AML-193 (cell line): ENCODE measurements around the gene MRPL24.
"Not testable (repeated sequence)": the region's sequence is repeated elsewhere in the genome, so short reads cannot be mapped to it uniquely, and the experiment has no call there.

Experiments
- DNase-seq, 2 experiments: peaks; one replicate each; lab custom pipeline; 2025; lab: John Stamatoyannopoulos, UW

Gene MRPL24

DNA sequence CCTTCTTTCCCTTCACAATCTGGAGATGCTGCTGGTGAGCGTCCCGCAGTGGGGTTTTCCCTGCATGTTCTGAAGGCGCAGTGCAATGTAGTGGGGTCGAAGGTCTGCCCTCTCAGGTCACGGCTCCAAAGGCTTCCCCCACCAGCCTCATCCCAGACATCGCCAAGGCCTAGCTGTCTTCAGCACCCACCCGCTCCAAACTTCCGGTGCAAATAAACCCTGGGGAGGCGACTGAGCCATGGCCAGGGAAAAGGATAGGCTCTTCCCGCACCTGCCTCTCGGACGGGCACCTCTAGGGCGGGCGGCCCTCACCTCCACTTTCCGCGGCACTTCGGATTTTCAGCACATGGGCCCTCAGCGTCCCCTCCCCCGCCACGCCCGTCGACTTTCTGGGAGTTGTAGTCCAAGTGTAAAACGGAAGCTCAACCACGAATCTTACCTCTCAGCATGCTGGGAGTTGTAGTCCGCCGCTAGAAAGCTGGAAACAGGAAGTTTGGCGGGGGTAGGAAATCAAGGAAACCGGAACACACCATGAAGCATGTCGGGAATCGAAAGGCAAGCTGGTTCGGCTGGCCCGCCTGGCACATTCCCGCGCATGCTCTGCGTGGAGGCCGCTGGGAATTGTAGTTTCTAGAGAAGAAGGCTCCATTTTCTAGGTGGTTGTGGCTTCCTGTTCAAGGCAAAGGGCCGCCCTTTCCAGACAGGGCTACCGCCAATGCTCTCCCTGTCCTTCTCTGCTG lies at the start of gene MRPL24:
TSS of gene MRPL24 (minus strand) at position 348 of the 740 bp plus-strand sequence. CDS start 2,384 bp downstream, outside the sequence.
- DNase-seq, result peak; percentile 99

DNA sequence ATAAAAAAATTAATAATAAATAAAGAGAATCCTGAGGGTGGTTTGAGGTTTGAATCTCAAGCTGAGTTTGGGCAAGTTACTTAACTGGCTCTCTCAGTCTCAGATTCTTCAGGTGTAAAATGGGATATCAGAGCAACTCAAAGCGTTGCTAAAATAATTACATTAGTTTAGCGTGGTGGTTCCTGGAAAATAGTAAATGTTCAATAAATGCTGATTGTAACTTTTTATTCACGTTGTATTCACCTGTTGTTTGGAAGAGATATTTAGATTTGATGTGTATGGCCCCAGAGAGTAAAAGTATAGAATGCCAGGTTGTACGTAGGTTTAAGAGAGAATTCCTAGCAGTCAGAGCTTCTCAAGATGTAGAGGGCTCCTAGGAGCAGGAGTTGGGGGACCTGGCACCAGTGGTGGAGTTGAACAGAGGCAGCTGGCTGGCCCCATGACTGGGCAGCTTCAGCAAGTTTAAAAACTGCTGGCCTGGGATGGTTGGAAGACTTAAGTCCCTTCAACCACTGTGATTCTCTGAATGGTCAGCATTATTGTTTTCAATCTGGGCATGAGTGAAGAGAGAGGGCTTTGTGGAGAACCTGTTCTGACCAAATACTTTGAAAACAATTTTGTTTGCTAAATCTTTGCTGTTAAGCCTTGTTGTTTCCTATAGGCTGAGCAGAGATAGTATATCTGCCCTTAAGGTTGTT lies 48.9 kb upstream of the MRPL24 start:
- no peak for DNase-seq

DNA sequence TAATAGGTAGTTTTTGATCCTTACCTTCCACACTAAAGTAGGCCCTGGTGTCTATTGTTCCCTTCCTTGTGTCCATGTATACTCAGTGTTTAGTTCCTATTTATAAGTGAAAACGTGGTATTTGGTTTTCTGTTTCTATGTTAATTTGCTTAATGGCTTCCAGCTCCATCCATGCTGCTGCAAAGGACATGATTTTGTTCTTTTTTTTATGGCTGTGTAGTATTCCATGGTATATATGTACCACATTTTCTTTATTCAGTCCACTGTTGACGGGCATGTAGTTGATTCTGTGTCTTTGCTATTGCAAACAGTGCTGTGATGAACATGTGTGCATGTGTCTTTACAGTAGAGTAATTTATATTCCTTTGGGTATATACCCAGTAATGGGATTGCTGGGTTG lies 47.2 kb upstream of the MRPL24 start:
- DNase-seq, result no peak

DNA sequence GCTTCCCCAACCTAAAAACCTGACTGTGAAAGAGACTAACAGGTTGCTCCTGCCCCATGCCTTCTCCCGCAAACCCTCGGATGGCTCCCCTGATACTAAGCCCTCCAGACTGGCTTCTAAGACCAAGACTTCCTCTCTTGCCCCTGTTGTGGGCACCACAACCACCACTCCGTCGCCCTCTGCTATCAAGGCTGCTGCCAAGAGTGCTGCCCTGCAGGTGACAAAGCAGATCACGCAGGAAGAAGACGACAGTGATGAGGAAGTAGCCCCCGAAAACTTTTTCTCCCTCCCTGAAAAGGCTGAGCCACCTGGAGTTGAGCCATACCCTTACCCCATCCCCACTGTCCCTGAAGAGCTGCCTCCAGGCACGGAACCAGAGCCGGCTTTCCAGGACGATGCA lies 45.8 kb upstream of the MRPL24 start:
- no peak for DNase-seq

DNA sequence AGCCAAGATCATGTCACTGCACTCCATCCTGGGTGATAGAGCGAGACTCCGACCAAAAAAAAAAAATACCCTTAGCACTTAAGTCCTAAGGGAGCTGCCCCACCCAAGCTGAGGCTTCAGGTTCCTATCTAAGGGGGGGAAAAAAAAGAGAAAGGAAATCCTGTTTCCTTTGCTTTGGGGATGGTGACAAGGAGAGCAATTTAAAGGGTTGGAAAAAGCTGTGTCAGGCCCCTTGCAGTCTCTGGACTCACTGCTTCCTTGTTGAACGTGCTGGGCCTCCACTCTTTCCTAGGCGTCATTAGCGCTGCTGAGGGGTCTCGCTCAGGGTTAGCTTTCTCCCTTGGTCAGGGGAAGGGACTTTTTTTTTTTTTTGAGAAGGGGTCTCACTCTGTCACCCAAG lies 44.6 kb upstream of the MRPL24 start:
- DNase-seq, result no peak

DNA sequence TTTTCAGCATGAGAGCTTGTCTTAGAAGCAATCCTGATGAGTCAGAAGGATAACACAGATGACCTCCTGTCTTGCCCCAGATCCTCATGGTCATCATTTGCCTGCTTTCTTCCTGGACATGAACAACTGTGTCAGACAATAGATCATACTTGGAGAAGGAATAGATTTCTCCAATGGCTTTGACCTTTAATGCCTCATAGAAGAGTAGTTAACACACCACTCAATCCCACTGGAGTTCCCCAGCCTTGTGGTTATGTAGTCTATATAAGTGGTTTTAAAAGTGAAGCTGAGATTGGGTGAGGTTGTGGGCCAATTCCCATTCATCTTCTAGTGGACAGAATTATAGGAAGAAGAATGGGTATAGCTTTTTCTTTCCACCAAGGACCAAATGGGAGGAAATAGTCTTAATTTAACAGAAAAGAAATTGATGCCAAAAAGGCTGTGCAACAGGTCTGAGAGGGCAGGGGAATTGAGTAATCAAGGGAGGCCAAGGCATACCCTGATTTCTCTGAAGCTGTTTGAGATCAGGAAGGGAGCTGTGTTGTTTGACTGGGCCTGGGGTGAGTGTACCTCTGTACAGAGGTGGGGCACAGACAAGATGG lies 40.8 kb upstream of the MRPL24 start:
- no peak for DNase-seq

DNA sequence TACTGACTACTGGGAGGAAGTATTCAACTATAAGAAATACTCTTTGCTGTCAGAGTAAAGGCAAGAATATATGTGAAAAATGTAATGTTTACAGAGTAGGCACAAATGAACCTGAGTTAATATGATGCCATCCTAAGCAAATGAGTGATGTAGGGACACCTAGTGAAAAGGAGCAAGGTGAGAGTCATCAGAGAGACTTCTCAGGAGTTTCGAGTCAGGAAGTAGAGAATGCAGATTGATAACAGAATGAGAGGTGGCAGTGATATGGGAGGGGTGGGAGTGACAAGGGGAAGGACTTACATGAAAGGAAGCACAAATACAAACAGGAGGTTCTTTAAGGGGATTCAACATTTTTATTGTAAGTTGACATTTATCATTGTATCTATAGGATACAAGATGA lies 36.7 kb upstream of the MRPL24 start:
- DNase-seq, result no peak

DNA sequence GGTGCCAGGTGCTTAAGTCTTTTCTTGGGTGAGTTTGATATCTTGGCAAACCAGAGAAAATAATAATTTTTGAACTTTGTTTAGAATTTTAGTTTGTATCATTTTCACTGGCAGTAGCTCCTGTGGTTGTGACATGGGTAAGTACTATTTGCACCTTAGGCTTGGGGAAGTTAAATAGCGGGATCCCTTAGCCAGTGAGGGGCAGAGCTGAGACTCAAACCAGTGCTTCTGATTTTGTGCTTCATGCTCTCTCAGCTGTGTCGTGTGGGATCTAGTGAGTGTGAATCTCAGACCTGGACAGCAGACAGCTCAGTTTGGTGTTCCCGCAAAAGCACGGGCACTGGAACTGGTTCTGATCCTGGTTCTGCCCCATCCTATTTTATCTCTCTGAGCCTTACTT lies 36.1 kb upstream of the MRPL24 start:
- DNase-seq, result no peak

DNA sequence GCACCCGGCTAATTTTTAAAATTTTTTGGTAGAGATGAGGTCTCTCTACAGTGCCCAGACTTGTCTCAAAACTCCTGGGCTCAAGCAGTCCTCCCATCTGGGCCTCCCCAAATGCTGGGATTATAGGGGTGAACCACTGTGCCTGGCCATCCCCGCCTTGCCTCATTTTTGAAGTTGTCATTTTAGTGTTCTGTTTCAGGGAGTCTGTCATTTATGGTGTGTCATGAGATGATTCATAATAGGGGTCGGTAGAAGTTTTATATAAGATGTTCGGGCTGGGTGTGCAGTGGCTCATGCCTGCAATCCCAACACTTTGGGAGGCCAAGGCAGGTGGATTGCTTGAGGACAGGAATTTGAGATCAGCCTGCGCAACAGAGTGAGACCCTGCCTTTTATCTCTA lies 34.9 kb upstream of the MRPL24 start:
- no peak for DNase-seq

DNA sequence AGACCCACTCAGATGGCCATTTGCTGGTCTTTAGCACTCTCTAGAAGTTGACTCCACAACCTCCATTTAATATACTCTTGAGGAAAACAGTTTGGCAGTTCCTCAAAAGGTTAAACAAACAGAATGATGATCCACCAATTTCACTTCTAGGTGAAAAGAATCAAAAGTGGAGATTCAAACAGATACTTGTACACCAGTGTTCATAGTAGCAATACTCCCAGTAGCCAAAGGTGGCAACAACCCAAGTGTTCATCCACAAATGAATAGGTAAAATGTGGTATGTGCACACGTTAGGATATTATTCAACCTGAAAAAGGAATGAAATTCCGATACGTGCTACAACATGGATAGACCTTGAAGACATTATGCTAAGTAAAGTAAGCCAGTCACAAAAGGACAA lies 32.7 kb upstream of the MRPL24 start:
- no peak for DNase-seq

DNA sequence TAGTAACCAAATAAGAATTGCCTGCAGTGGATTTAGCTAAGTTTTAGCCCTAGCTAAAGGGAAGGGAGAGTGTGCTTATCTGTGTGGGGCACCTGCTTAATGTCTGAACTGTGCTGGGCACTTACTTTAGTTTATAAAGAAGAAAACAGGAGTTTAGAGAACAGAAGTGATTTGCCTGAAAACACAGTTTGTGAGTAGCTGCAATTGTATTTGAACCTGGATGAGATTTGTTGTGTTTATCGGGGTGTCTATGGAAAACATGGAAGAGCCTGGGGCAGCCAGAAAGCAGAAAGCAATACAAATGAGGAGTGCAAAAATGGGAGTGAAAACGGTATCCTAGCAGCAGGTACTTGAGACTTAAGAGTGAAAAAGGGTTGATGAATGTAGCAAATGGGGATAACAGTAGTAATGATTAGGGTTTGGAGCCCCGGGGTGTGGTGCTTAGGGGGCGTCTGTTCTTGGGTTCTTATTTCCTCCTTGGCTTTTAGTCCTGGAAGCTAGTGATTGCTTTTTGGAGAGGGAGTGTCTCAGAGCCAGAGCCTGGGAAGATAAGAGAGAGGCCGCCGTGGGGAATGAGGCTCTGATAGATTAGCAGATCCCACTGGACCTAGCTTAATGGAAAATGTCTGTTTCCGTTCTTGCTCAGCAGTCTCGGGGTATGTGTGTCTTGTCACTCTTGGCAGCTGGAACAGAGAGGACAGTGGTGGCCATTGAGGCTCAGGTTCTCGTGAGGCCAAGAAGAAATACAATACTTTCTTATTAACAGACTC lies 32.0 kb upstream of the MRPL24 start:
- DNase-seq, result no peak

DNA sequence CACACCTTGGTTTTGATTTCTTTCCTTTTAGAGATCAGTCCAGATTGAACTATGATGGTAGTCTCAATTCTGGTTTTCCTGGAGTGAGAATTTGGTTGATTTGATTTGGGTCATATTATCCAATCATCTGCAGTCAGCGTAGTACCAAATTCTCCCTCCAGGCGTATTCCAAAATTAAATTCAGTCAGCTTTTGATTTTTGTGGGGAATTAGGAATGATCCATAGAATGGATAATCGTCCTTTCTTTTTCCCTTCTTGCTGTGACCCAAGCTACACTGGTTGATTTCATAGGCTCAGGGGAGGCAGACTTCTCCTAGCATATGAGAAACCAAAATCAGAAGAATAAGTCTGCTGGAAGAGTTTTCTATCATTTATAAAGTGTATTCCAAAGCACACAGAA lies 31.3 kb upstream of the MRPL24 start:
- no peak for DNase-seq

DNA sequence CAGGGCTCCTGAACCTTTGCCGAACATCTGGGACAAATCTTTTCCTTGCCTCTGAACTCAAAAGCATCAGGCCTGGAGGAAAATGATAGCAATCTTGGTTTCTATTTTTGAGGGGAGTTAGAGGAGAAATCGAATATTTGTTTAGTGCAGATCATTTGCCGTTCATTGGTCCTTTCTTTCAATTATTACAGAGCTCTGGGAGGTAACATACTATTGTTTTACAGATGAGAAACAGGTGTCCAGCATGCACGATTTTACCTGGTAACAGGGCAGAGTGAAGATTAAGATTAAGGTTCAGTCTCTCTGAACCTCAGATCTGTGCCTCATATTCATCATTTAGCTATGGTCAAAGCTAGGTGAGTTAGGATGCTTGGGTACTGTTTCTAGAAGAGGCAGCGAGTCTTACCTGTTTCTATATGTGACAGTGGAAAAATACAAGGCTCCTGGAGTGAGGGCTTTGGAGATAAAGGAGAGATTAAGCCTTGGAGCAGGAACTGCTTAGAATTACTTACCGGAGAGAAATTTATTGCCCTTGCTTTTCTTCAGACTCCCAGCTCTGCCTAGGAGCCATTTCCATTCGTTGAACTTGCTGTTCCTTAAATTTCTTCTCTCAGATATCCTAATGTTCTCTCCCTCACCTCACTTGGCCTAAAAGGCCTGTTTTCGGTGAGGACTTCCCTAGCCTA lies 27.9 kb upstream of the MRPL24 start:
- DNase-seq, result no peak

DNA sequence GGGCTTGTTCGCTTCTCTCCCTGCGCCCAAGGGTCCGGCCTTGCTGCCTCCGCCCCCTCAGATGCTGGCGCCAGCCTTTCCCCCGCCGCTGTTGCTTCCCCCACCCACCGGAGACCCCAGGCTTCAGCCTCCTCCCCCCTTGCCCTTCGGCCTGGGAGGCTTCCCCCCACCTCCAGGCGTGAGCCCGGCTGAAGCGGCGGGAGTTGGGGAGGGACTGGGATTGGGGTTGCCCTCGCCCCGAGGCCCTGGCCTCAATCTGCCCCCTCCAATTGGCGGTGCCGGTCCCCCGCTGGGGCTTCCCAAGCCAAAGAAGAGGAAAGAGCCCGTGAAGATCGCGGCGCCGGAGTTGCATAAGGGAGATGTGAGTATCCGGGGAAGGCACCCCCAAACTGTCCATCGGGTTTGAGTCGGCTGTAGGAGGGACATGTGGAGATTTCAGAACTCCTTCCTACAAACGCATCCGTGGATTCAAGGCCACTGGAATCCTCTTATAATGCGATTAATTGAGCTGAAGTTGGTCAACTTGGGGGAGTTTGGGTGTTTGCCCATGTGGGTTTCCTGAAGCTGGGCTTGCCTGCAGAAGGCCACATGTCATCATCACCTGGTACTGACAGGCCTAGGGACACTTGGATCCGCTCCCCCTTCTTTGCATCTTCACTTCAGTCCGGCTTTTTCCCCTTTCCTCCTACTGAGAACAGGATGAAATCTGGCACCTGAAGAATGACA lies 27.2 kb upstream of the MRPL24 start:
- no peak for DNase-seq

DNA sequence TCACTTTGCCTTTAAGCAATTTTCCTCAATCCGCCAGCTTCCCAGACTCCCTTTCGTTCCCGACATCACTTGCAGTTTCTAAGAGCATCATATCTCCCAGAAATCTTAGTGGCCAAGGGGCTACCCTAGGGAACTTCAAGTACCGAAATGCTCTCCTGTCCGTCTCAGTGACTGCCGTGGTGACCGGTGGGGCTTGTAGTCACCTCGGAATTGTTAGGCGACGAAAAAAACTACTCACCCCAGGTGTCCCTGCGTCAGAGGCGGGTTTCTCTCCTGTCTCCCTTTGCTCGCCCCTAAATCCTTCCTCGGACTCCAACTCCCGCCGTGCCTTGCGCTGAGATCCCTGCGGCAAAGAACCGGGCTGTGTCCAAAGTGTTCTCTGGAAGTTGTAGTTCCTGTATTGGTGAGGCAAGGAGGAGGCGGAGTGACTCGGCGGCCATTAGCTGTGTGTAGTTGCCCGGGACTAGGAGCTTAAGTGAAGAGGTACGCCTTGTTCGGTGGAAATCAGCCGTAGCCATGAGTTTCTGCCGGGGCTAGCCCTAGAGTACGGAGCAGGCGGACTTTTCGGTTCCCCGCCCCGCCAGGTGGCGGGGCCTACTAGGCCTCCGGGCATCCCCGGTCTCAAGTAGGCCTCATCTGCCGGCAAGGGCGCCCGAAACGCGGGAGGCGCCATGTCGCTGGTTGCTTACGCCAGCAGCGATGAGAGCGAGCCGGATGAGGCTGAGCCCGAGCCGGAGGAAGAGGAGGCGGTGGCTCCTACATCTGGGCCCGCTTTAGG lies 26.4 kb upstream of the MRPL24 start, which contains the start of gene PRCC:
TSS of gene PRCC (plus strand) at position 435 of the 778 bp plus-strand sequence. CDS start at position 672, 237 bp downstream.
- peak; percentile 99 for DNase-seq

DNA sequence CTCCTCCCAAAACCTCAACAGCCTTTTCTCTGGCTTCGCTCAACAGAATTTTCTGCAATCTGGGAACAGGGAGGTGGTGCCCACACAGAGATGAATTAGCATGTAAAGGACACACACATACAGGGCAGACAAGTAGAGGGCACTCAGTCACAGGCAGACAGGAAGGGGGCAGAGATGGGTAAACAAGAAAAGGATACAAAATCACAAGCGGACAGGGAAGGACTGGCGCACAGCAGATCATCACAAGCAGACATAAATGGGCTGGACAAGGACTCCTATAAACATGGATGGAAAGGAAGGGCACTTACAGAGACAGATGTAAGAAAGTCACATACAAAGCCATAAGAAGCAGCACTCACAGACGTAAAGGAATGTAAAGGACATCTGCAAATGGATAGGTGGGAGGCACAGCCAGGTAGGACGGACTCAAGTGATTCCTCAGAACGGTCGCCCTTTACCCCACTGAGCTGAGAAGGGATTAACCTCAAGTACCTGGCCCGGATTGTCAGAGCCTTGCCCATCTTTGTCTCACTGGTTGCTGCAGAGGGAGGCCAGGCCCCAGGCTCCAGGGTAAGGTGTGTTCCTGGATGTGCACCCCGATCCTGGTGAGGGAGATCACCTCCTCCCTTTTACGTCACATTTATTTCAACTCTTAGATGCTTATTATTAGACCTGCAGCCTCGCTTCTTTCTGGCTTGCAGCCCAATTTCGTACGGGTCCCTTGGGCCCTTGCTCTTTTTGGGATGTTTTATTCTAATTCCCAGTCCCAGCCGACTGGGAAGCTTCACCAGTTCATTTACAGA lies 25.6 kb upstream of the MRPL24 start:
- DNase-seq, result no peak

DNA sequence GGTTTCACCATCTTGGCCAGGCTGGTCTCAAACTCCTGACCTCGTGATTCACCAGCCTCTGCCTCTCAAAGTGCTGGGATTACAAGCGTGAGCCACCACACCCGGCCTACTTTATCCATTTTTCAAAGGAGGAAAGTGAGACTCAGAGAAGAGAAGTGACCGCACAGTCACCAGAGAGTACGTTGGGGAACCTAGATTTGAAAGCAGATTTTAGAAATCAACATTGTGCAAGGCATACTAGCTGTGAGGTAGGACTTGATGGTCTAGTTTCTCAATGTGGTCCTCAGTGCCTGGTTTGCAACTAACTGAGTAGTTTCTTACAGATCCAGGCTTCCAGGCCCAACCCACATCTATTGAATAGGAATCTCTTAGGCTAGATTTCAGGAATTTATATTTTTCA lies 24.8 kb upstream of the MRPL24 start:
- DNase-seq, result no peak

DNA sequence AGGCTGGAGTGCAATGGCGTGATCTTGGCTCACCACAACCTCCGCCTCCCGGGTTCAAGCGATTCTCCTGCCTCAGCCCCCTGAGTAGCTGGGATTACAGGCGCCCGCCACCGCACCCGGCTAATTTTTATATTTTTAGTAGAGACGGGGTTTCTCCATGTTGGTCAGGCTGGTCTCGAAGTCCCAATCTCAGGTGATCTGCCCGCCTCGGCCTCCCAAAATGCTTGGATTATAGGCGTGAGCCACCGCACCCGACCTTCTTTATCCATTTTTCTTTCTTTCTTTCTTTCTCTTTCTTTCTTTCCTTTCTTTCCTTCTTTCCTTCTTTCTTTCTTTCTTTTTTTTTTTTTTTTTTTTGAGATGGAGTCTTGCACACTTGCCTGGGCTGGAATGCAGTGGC lies 24.2 kb upstream of the MRPL24 start:
- not testable (repeated sequence) for DNase-seq

DNA sequence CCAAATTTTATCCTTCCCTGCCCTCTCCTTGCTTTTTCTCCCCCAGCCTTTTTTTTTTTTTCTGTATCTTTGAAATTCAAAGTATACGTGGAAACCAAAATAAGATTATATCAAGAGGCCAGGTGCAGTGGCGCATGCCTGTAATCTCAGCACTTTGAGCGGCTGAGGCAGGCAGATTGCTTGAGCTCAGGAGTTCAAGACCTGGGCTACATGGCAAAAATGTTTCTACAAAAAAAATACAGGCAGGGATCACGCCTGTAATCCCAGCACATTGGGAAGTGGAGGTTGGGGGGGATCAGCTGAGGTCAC lies 19.9 kb upstream of the MRPL24 start:
- DNase-seq, result no peak
